Spleen (tissue), 7 donors: ENCODE results near the gene ZBTB14.

ENCODE experiments used
- CTCF ChIP-seq, 11 experiments: fragments of 200-600 bp in 7 of 11; fragments of 450-650 bp in 4 of 11; sonication (generic) in 4 of 11; IDR thresholded peaks in 8 of 11; conservative IDR thresholded peaks in 3 of 11; 1 replicate in 7 of 11; 2 replicates in 4 of 11; pipeline versions ENCODE4 v1.4.0 to v1.8.0; 2016 to 2021; ENCODE audit warnings: antibody characterized with exemption in 11 of 11, inconsistent platforms in 4 of 11, mild to moderate bottlenecking in 1 of 11
- POLR2A ChIP-seq, 3 donors: fragments of 450-650 bp; IDR thresholded peaks; one replicate each; pipeline ENCODE4 v1.5.1; 2017; ENCODE audit warnings: antibody characterized with exemption in 3 of 3, mild to moderate bottlenecking in 1 of 3
- POLR2AphosphoS5 ChIP-seq, 3 donors: sonication (generic); formaldehyde crosslinking; IDR thresholded peaks; one replicate each; pipeline ENCODE4 v1.5.1; 2017; ENCODE audit warnings: antibody characterized with exemption in 3 of 3
- donor health status: DM: no; HTN: no; CAD: no; lungs with moderate emphysema.
- donor health status: DM: no; HTN: no; CAD: no.
- donor health status: DM: no; HTN: no; CAD: no.

GRCh38 chr18:5275872-5276271 is 19.7 kb downstream of the ZBTB14 start:
- TF ChIP-seq CTCF (IDR thresholded peaks at IDR 0.05 in 8 of 11, conservative IDR thresholded peaks at IDR 0.05 in 3 of 11) (no peak), POLR2AphosphoS5 (IDR thresholded peaks at IDR 0.05) (no peak), POLR2A (IDR thresholded peaks at IDR 0.05) (no peak)
